ENCODE results near the gene MYOF. TPM values are rescaled to one million over a fixed set of nuclear protein-coding genes. Genes with fewer than 3 reads are reported as not detected.

MYOF gene
- total and polyA plus RNA-seq, 2 of the 8 experiments (the other 6 are each of a cell fraction or from before 2014, with no cell fraction given), result 0.98 to 2.3 TPM

DNA sequence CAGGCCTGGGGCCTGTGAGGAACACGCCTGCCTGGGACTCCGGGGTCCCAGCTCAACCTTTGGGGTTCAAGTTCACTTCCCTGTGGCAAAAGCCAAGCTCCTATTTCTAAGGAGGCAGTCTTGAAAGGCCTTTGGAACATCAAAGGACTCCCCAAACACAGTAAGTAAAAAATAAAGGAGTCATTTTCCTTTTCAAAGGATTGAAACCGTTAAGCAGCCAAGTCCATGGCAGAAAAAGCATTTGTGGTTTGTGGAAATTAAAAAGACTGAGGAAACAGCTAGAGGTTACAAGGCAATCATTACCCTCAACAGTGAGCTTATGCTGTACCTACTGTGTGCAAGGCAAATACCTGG is 200.8 kb downstream of the MYOF start (continued):
- TF ChIP-seq, protein P1, sequence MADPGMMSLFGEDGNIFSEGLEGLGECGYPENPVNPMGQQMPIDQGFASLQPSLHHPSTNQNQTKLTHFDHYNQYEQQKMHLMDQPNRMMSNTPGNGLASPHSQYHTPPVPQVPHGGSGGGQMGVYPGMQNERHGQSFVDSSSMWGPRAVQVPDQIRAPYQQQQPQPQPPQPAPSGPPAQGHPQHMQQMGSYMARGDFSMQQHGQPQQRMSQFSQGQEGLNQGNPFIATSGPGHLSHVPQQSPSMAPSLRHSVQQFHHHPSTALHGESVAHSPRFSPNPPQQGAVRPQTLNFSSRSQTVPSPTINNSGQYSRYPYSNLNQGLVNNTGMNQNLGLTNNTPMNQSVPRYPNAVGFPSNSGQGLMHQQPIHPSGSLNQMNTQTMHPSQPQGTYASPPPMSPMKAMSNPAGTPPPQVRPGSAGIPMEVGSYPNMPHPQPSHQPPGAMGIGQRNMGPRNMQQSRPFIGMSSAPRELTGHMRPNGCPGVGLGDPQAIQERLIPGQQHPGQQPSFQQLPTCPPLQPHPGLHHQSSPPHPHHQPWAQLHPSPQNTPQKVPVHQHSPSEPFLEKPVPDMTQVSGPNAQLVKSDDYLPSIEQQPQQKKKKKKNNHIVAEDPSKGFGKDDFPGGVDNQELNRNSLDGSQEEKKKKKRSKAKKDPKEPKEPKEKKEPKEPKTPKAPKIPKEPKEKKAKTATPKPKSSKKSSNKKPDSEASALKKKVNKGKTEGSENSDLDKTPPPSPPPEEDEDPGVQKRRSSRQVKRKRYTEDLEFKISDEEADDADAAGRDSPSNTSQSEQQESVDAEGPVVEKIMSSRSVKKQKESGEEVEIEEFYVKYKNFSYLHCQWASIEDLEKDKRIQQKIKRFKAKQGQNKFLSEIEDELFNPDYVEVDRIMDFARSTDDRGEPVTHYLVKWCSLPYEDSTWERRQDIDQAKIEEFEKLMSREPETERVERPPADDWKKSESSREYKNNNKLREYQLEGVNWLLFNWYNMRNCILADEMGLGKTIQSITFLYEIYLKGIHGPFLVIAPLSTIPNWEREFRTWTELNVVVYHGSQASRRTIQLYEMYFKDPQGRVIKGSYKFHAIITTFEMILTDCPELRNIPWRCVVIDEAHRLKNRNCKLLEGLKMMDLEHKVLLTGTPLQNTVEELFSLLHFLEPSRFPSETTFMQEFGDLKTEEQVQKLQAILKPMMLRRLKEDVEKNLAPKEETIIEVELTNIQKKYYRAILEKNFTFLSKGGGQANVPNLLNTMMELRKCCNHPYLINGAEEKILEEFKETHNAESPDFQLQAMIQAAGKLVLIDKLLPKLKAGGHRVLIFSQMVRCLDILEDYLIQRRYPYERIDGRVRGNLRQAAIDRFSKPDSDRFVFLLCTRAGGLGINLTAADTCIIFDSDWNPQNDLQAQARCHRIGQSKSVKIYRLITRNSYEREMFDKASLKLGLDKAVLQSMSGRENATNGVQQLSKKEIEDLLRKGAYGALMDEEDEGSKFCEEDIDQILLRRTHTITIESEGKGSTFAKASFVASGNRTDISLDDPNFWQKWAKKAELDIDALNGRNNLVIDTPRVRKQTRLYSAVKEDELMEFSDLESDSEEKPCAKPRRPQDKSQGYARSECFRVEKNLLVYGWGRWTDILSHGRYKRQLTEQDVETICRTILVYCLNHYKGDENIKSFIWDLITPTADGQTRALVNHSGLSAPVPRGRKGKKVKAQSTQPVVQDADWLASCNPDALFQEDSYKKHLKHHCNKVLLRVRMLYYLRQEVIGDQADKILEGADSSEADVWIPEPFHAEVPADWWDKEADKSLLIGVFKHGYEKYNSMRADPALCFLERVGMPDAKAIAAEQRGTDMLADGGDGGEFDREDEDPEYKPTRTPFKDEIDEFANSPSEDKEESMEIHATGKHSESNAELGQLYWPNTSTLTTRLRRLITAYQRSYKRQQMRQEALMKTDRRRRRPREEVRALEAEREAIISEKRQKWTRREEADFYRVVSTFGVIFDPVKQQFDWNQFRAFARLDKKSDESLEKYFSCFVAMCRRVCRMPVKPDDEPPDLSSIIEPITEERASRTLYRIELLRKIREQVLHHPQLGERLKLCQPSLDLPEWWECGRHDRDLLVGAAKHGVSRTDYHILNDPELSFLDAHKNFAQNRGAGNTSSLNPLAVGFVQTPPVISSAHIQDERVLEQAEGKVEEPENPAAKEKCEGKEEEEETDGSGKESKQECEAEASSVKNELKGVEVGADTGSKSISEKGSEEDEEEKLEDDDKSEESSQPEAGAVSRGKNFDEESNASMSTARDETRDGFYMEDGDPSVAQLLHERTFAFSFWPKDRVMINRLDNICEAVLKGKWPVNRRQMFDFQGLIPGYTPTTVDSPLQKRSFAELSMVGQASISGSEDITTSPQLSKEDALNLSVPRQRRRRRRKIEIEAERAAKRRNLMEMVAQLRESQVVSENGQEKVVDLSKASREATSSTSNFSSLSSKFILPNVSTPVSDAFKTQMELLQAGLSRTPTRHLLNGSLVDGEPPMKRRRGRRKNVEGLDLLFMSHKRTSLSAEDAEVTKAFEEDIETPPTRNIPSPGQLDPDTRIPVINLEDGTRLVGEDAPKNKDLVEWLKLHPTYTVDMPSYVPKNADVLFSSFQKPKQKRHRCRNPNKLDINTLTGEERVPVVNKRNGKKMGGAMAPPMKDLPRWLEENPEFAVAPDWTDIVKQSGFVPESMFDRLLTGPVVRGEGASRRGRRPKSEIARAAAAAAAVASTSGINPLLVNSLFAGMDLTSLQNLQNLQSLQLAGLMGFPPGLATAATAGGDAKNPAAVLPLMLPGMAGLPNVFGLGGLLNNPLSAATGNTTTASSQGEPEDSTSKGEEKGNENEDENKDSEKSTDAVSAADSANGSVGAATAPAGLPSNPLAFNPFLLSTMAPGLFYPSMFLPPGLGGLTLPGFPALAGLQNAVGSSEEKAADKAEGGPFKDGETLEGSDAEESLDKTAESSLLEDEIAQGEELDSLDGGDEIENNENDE (IDR thresholded peaks at IDR 0.05; ENCODE audit: insufficient replicate concordance, low read length), result no peak
- TF ChIP-seq JUN (IDR thresholded peaks at IDR 0.05; ENCODE audit: low read depth, low read length) (no peak), POLR2A (IDR thresholded peaks at IDR 0.05; ENCODE audit: control extremely low read depth in 1 of 2, low read depth in 2 of 2, low read length in 2 of 2) (no peak), CREB1 (IDR thresholded peaks at IDR 0.05) (no peak), KDM4A (IDR thresholded peaks at IDR 0.05; ENCODE audit: low read depth, low read length, severe bottlenecking) (no peak), TAF7 (optimal IDR thresholded peaks at IDR 0.05; ENCODE audit: borderline replicate concordance, low read depth, low read length) (no peak)
- TF ChIP-seq, protein P2, sequence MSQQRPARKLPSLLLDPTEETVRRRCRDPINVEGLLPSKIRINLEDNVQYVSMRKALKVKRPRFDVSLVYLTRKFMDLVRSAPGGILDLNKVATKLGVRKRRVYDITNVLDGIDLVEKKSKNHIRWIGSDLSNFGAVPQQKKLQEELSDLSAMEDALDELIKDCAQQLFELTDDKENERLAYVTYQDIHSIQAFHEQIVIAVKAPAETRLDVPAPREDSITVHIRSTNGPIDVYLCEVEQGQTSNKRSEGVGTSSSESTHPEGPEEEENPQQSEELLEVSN (IDR thresholded peaks at IDR 0.05), result no peak
- TF ChIP-seq, protein P3, sequence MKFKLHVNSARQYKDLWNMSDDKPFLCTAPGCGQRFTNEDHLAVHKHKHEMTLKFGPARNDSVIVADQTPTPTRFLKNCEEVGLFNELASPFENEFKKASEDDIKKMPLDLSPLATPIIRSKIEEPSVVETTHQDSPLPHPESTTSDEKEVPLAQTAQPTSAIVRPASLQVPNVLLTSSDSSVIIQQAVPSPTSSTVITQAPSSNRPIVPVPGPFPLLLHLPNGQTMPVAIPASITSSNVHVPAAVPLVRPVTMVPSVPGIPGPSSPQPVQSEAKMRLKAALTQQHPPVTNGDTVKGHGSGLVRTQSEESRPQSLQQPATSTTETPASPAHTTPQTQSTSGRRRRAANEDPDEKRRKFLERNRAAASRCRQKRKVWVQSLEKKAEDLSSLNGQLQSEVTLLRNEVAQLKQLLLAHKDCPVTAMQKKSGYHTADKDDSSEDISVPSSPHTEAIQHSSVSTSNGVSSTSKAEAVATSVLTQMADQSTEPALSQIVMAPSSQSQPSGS (IDR thresholded peaks at IDR 0.05; ENCODE audit: low read length), result no peak
